ENCODE data around the gene TMED4.

DNA sequence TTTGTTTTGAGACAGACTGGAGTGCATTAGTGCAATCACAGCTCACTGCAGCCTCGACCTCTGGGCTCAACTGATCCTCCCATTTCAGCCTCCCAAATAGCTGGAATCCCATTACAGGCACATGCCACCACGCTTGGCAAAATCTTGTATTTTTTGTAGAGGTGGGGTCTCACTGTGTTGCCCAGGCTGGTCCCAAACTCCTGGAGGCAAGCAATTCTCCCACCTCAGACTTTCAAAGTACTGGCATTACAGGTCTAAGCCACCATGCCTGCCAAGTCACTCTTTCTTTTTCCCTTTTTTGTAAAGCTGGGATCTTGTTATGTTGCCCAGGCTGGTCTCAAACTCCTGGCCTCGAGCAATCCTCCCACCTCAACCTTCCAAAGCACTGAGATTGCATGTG lies 32.6 kb downstream of the TMED4 start:
- TF ChIP-seq, protein P1, sequence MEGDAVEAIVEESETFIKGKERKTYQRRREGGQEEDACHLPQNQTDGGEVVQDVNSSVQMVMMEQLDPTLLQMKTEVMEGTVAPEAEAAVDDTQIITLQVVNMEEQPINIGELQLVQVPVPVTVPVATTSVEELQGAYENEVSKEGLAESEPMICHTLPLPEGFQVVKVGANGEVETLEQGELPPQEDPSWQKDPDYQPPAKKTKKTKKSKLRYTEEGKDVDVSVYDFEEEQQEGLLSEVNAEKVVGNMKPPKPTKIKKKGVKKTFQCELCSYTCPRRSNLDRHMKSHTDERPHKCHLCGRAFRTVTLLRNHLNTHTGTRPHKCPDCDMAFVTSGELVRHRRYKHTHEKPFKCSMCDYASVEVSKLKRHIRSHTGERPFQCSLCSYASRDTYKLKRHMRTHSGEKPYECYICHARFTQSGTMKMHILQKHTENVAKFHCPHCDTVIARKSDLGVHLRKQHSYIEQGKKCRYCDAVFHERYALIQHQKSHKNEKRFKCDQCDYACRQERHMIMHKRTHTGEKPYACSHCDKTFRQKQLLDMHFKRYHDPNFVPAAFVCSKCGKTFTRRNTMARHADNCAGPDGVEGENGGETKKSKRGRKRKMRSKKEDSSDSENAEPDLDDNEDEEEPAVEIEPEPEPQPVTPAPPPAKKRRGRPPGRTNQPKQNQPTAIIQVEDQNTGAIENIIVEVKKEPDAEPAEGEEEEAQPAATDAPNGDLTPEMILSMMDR (IDR thresholded peaks at IDR 0.05): no peak
- TF ChIP-seq POLR2A (IDR thresholded peaks at IDR 0.05): no peak

All from heart left ventricle (tissue), 13 donors.